Tongue (tissue), 3 donors: ENCODE results near the gene RTF2. TPM values are rescaled to one million over a fixed set of nuclear protein-coding genes. Genes with fewer than 3 reads are reported as not detected.
"Not testable (repeated sequence)": the region's sequence is repeated elsewhere in the genome, so short reads cannot be mapped to it uniquely, and the experiment has no call there.

Experiments
- DNase-seq: peaks from one replicate; pipeline ENCODE4 v3.0.0-alpha.2; 2015
- small RNA-seq: library from RNA; depleted of rRNA; stranded (forward); fragments of <200 nt; gene quantifications from one replicate; pipeline ENCODE3, GENCODE V24; 2014; ENCODE audit warnings: low replicate concordance
- total RNA-seq: library from RNA; depleted of rRNA; stranded (reverse); fragments of >200 nt; gene quantifications from one replicate; pipeline ENCODE4 v1.2.3, GENCODE V29; 2014

Gene RTF2
- total RNA-seq, 1 donor from 2014 or later = 64.0 TPM

DNA sequence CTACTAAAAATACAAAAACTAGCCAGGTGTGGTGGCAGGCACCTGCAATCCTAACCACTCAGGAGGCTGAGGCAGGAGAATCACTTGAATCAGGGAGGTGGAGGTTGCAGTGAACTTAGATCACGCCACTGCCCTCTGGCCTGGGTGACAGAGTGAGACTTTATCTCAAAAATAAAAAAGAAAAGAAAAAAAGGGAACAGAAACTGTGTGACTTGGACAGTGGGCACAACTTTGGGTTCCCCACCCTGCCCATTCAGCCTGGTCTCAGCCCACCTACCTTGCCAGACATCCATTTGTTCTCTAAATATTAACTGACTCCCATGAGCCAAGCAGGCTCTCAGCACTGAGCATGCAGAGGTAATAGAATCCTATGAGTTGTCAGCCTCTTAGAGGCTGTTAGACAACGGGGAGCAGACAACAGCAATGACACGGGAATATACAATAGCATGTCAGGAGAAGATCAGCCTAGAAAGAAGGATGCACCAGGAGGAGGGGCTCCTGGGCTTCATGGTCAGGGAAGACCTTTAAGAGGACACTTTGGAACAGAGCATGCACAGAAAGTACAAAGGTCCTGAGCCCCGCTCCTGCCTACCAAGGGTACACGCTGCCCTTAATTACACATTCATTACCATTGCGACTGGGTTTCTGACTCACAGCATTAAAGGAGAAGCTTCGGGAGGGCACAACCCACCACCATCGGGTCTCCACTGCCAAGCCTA is 84.6 kb downstream of the RTF2 start:
- DNase-seq = no peak

DNA sequence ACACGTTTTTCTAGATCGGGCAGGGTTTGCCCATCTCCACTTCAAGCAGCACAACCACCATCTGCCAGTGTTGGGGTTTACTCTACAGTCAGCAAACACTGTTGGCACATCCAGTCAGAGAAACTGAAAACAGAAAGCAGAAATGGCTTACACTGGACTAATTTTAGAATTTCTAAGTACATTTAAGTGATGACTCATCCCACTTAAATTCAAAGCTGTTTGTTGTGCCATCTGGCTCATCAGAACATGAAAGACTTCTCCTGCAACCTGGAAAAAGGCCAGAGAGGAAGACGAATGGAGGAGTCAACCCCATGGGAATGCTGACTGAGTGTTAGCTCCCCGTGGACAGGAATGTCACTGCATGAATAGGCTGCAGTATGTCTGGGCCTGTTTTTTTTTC is 86.4 kb downstream of the RTF2 start:
- peak; percentile 84 for DNase-seq

DNA sequence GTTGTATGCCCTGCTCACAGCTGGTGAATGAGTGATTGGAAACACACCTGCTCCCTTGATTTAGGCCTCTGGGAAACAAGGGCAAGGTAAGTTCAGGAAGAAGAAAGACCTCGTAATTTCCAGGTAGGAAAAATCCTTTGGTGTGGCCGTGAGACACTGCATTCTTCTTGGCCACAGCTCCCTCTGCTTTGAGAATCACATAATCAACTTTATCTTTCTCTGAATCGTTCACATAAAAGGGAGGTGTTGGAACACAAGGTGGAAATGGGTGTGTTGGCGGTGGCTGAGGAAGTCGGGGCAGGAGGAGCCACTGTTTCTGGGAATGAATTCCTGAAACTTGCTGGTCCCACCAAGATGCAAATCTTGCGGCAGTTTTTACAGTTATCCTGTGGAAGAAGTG is 90.5 kb downstream of the RTF2 start:
- DNase-seq = no peak

DNA sequence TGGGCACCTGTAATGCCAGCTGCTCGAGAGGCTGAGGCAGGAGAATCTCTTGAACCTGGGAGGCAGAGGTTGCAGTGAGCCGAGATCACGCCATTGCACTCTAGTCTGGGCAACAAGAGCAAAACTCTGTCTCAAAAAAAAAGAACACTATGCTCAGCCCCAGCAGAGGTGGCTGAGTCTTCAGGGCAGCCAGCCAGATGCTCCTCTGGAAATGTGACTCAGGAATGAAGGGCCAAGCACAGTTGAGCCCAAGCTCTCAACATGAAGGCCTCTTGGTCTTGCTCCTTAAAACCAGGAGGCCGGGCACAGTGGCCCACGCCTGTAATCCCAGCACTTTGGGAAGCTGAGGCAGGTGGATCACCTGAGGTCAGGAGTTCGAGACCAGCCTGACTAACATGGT is 96.1 kb downstream of the RTF2 start:
- not testable (repeated sequence) for DNase-seq

DNA sequence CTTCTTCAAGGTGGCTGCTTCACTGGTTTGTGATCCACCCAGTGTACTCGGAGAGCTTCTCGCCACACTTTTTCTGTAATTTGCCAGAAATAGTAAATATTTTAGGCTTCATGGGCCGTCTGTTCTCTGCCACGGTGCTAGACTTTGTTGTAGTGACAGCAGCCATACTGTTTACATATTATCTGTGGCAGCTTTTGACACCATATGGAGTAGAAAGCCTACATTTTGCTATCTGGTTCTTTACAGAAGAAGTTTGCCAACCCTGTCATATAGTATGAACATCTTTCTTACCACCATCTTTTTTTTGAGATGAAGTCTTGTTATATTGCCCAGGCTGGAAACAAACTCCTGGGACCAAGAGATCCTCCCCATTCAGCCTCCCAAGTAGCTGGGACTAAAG is 97.1 kb downstream of the RTF2 start:
- DNase-seq = no peak

DNA sequence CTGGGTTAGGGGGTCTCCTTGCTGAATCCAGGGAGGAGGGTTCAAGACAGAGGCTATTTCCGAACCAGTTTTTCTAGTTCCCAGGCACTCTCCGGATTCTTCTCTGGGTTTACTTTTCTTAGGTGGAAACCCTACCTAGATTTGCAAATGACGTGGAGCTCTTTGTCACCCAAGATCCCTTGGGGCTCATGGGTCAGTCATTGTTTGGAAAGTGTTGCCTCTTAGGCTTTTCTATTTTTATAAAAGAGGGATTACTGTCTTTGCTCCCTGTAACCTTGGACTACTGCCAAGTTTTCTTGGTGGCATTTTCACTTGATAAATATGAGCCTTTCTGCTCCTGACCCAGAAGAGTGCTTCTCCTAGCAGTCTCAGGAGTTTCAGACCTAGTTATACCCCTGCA is 98.2 kb downstream of the RTF2 start:
- DNase-seq = peak; percentile 43

Small RNAs within 50 kb of the gene (small RNA-seq; reads per million reads assigned to genes)
- gene RPL39P = not detected

Other genes starting within 250 kb of the RTF2 start
- not detected for gene MC3R, start 219.9 kb upstream of the RTF2 start, total RNA-seq
- 36.1 TPM for gene FAM210B, start 109.7 kb upstream of the RTF2 start, total RNA-seq
- gene AURKA, start 76.4 kb upstream of the RTF2 start, total RNA-seq = 8.8 TPM
- gene CSTF1, start 76.0 kb upstream of the RTF2 start, total RNA-seq = 46.3 TPM
- gene CASS4, start 56.4 kb upstream of the RTF2 start, total RNA-seq = 2.8 TPM
- gene FAM209A, start 56.1 kb downstream of the RTF2 start, total RNA-seq = not detected
- not detected for gene FAM209B, start 64.6 kb downstream of the RTF2 start, total RNA-seq
- gene TFAP2C, start 160.7 kb downstream of the RTF2 start, total RNA-seq = 9.2 TPM